Loucy (cell line): ENCODE results near the gene OR2K2.
"Not testable (repeated sequence)": the region's sequence is repeated elsewhere in the genome, so short reads cannot be mapped to it uniquely, and the experiment has no call there.

Experiments
- H2AFZ ChIP-seq: fragments of 200-600 bp; sonication (generic); 2 replicates; pipeline ENCODE4 v1.6.0; 2016; ENCODE audit warnings: antibody characterized with exemption, mild to moderate bottlenecking, low read length, moderate library complexity
- H3F3A ChIP-seq: fragments of 200-600 bp; 2 replicates; pipeline ENCODE4 v1.6.0; 2016; ENCODE audit warnings: antibody characterized with exemption, low read depth, mild to moderate bottlenecking
- H3K27me3 ChIP-seq: fragments of 200-600 bp; sonication (generic); 2 replicates; pipeline ENCODE4 v1.6.1; 2014; ENCODE audit warnings: low read length, mild to moderate bottlenecking; ENCODE audit not compliant: insufficient read depth, poor library complexity, severe bottlenecking
- H3K36me3 ChIP-seq: fragments of 200-600 bp; sonication (generic); 2 replicates; pipeline ENCODE4 v1.6.1; 2016; ENCODE audit warnings: low read length; ENCODE audit not compliant: insufficient read depth
- H3K4me1 ChIP-seq: fragments of 200-600 bp; sonication (generic); 2 replicates; pipeline ENCODE4 v1.5.1; 2014; ENCODE audit warnings: low read length, mild to moderate bottlenecking; ENCODE audit not compliant: insufficient read depth, poor library complexity, severe bottlenecking
- H3K4me2 ChIP-seq: fragments of 200-600 bp; sonication (generic); 2 replicates; pipeline ENCODE4 v1.6.0; 2014; ENCODE audit warnings: antibody characterized with exemption, low read length, low read depth, mild to moderate bottlenecking; ENCODE audit not compliant: poor library complexity, severe bottlenecking
- H3K4me3 ChIP-seq: fragments of 200-600 bp; sonication (generic); 2 replicates; pipeline ENCODE4 v1.5.1; 2014; ENCODE audit warnings: low read length, mild to moderate bottlenecking, mixed read lengths; ENCODE audit not compliant: poor library complexity, severe bottlenecking
- H3K79me2 ChIP-seq: fragments of 200-600 bp; sonication (generic); 2 replicates; pipeline ENCODE4 v1.6.1; 2014; ENCODE audit warnings: low read length; ENCODE audit not compliant: insufficient read depth
- H3K9ac ChIP-seq: fragments of 200-600 bp; sonication (generic); 2 replicates; pipeline ENCODE4 v1.6.0; 2014; ENCODE audit warnings: mild to moderate bottlenecking, low read depth, low read length, moderate library complexity; ENCODE audit not compliant: poor library complexity, severe bottlenecking
- H3K9me2 ChIP-seq: fragments of 200-600 bp; sonication (generic); replicated peaks from 2 replicates; pipeline ENCODE4 v1.6.1; 2016; ENCODE audit warnings: low read depth, low read length, mixed read lengths
- H3K9me3 ChIP-seq: fragments of 200-600 bp; sonication (generic); 2 replicates; pipeline ENCODE4 v1.6.1; 2014; ENCODE audit warnings: mild to moderate bottlenecking, antibody characterized with exemption, low read length, low read depth; ENCODE audit not compliant: insufficient read depth
- H4K20me1 ChIP-seq: fragments of 200-600 bp; sonication (generic); 2 replicates; pipeline ENCODE4 v1.6.0; 2014; ENCODE audit warnings: antibody characterized with exemption, low read length, mild to moderate bottlenecking; ENCODE audit not compliant: insufficient read depth, poor library complexity, severe bottlenecking
- CTCF ChIP-seq: fragments of 200-600 bp; sonication (generic); conservative IDR thresholded peaks from 2 replicates; pipeline ENCODE4 v1.5.1; 2014; ENCODE audit warnings: mild to moderate bottlenecking, antibody characterized with exemption, low read length
- EZH2phosphoT487 ChIP-seq: fragments of 200-600 bp; IDR thresholded peaks from 2 replicates; pipeline ENCODE4 v1.6.1; 2018; ENCODE audit warnings: antibody characterized with exemption, mild to moderate bottlenecking, moderate library complexity, borderline replicate concordance

Gene OR2K2

GRCh38 chr9:111282845-111283244 lies 47.2 kb downstream of the OR2K2 start:
- no peaks in the 10 kb centered on the region for H3F3A ChIP-seq
- no peak overlapping the region for H3K4me2 ChIP-seq
- no peak overlapping the region for H3K9ac ChIP-seq
- no peaks in the 10 kb centered on the region for H3K36me3 ChIP-seq
- TF ChIP-seq CTCF = no peak
- TF ChIP-seq EZH2phosphoT487 = no peak
- H3K79me2 ChIP-seq = no peaks in the 10 kb centered on the region
- no peak overlapping the region for H3K4me3 ChIP-seq
- H3K27me3 ChIP-seq = no peaks in the 10 kb centered on the region
- no peaks in the 10 kb centered on the region for H3K4me1 ChIP-seq
- H3K9me2 ChIP-seq = no peaks in the 10 kb centered on the region
- H4K20me1 ChIP-seq = no peaks in the 10 kb centered on the region
- no peaks in the 10 kb centered on the region for H3K9me3 ChIP-seq
- H2AFZ ChIP-seq = no peak overlapping the region

GRCh38 chr9:111280795-111281194 lies 49.2 kb downstream of the OR2K2 start:
- not testable (repeated sequence) for H2AFZ ChIP-seq, H3K4me2 ChIP-seq, H3K9me3 ChIP-seq, H3K79me2 ChIP-seq, H3K36me3 ChIP-seq, H3F3A ChIP-seq, H4K20me1 ChIP-seq, H3K4me3 ChIP-seq, H3K9me2 ChIP-seq, H3K9ac ChIP-seq, H3K4me1 ChIP-seq, H3K27me3 ChIP-seq
